Left lung (tissue), 8 donors: ENCODE measurements around the gene SELENBP1. TPM values are rescaled to one million over a fixed set of nuclear protein-coding genes. Genes with fewer than 3 reads are reported as not detected.

Source experiments
- polyA plus RNA-seq, 6 donors: library from polyadenylated mRNA; unstranded; fragments of 120-200 nt; gene quantifications; one replicate each; pipeline ENCODE4 v1.2.1, GENCODE V29; 2013; ENCODE audit not compliant: insufficient read length in 6 of 6
- total RNA-seq, 2 donors: library from RNA; stranded (reverse); fragmentation: NEBNext Ultra II Directional; extraction: Animal tissue kit (Norgen Biotek cat#: 25700); gene quantifications; one replicate each; pipeline ENCODE4 v1.2.1, GENCODE V29; 2021
- donor health status: DM: no; HTN: yes; CAD: no.
- donor health status: DM: no; HTN: no; CAD: no.

SELENBP1 gene
- total and polyA plus RNA-seq, 8 donors = 104 to 258 (median 143) TPM

Other genes with a start within 250 kb of the SELENBP1 start
- gene SEMA6C, start 226.1 kb downstream of the SELENBP1 start, total RNA-seq = 1 to 10 TPM; 3.9 to 8.9 TPM
- 10 to 100 TPM; 26.0 to 31.5 (median 27.7) TPM for gene SEMA6C, start 226.1 kb downstream of the SELENBP1 start, polyA plus RNA-seq
- gene TNFAIP8L2, start 216.1 kb downstream of the SELENBP1 start, total RNA-seq = 10 to 100 TPM in 1 of 2 donors, 1 to 10 TPM in 1; 7.1 to 14.5 TPM
- 1 to 10 TPM; 2.5 to 3.3 (median 2.8) TPM for gene TNFAIP8L2, start 216.1 kb downstream of the SELENBP1 start, polyA plus RNA-seq
- 1 to 10 TPM; 5.8 to 8.7 TPM for gene LYSMD1, start 206.8 kb downstream of the SELENBP1 start, total RNA-seq
- 10 to 100 TPM; 15.3 to 20.4 (median 16.3) TPM for gene LYSMD1, start 206.8 kb downstream of the SELENBP1 start, polyA plus RNA-seq
- gene SCNM1, start 206.6 kb downstream of the SELENBP1 start, total RNA-seq = 10 to 100 TPM; 29.7 to 35.0 TPM
- gene SCNM1, start 206.6 kb downstream of the SELENBP1 start, polyA plus RNA-seq = 10 to 100 TPM; 37.9 to 42.4 (median 39.7) TPM
- under 1 TPM in 1 of 2 donors, not detected in 1; 0.97 TPM for gene TMOD4, start 196.7 kb downstream of the SELENBP1 start, total RNA-seq
- gene TMOD4, start 196.7 kb downstream of the SELENBP1 start, polyA plus RNA-seq = 1 to 10 TPM; 1.2 to 2.4 (median 1.8) TPM
- 10 to 100 TPM; 40.5 to 41.3 TPM for gene VPS72, start 182.5 kb downstream of the SELENBP1 start, total RNA-seq
- gene VPS72, start 182.5 kb downstream of the SELENBP1 start, polyA plus RNA-seq = 10 to 100 TPM; 60.1 to 65.1 (median 62.8) TPM
- 10 to 100 TPM; 51.2 to 55.6 TPM for gene PIP5K1A, start 174.2 kb downstream of the SELENBP1 start, total RNA-seq
- 10 to 100 TPM; 62.1 to 73.3 (median 68.3) TPM for gene PIP5K1A, start 174.2 kb downstream of the SELENBP1 start, polyA plus RNA-seq
- 100 to 1,000 TPM; 104 to 153 TPM for gene PSMD4, start 118.0 kb downstream of the SELENBP1 start, total RNA-seq
- gene PSMD4, start 118.0 kb downstream of the SELENBP1 start, polyA plus RNA-seq = 100 to 1,000 TPM; 141 to 158 (median 149) TPM
- 10 to 100 TPM; 17.7 to 22.8 TPM for gene ZNF687, start 90.4 kb downstream of the SELENBP1 start, total RNA-seq
- 10 to 100 TPM; 15.1 to 21.6 (median 17.5) TPM for gene ZNF687, start 90.4 kb downstream of the SELENBP1 start, polyA plus RNA-seq
- gene PI4KB, start 45.3 kb downstream of the SELENBP1 start, total RNA-seq = 10 to 100 TPM; 54.8 to 71.3 TPM
- 10 to 100 TPM; 69.4 to 84.6 (median 78.3) TPM for gene PI4KB, start 45.3 kb downstream of the SELENBP1 start, polyA plus RNA-seq
- gene RFX5, start 25.5 kb downstream of the SELENBP1 start, total RNA-seq = 10 to 100 TPM; 37.1 to 63.3 TPM
- gene RFX5, start 25.5 kb downstream of the SELENBP1 start, polyA plus RNA-seq = 10 to 100 TPM; 39.9 to 46.9 (median 43.7) TPM
- gene PSMB4, start 26.9 kb upstream of the SELENBP1 start, total RNA-seq = 100 to 1,000 TPM; 166 to 249 TPM
- 100 to 1,000 TPM; 212 to 231 (median 219) TPM for gene PSMB4, start 26.9 kb upstream of the SELENBP1 start, polyA plus RNA-seq
- gene POGZ, start 86.8 kb upstream of the SELENBP1 start, total RNA-seq = 10 to 100 TPM; 65.6 to 73.4 TPM
- 100 to 1,000 TPM; 114 to 160 (median 130) TPM for gene POGZ, start 86.8 kb upstream of the SELENBP1 start, polyA plus RNA-seq
- gene CGN, start 138.7 kb upstream of the SELENBP1 start, total RNA-seq = 10 to 100 TPM; 55.0 to 83.0 TPM
- 10 to 100 TPM; 32.8 to 49.1 (median 41.7) TPM for gene CGN, start 138.7 kb upstream of the SELENBP1 start, polyA plus RNA-seq
- gene TUFT1, start 167.6 kb upstream of the SELENBP1 start, total RNA-seq = 10 to 100 TPM; 10.3 to 16.8 TPM
- gene TUFT1, start 167.6 kb upstream of the SELENBP1 start, polyA plus RNA-seq = 1 to 10 TPM; 5.6 to 9.9 (median 7.8) TPM
- gene SNX27, start 239.3 kb upstream of the SELENBP1 start, total RNA-seq = 10 to 100 TPM; 45.8 to 64.5 TPM
- gene SNX27, start 239.3 kb upstream of the SELENBP1 start, polyA plus RNA-seq = 10 to 100 TPM; 21.5 to 26.7 (median 23.5) TPM